Measurements from ENCODE around the gene NDST4. TPM values are rescaled to one million over a fixed set of nuclear protein-coding genes. Genes with fewer than 3 reads are reported as not detected.

Gene NDST4
- total RNA-seq, 1 experiment from 2014 or later, result not detected

GRCh38 chr4:114815760-114816159, 297.7 kb downstream of the NDST4 start:
- H4K91ac ChIP-seq (ENCODE audit: insufficient read length, low read depth, low read length), result no peak overlapping the region
- no peaks in the 10 kb centered on the region for H3K79me1 ChIP-seq (ENCODE audit: insufficient read depth, low read depth, low read length, poor library complexity, severe bottlenecking)
- Mint-ChIP-seq H3K4me3 (no peak overlapping the region), H3K27me3 (ENCODE audit: low read depth) (no peaks in the 10 kb centered on the region), H3K36me3 (ENCODE audit: insufficient read depth in 1 of 3, low read depth in 3 of 3) (no peaks in the 10 kb centered on the region), H3K27ac (no peak overlapping the region), H3K9me3 (no peaks in the 10 kb centered on the region), H3K4me1 (no peaks in the 10 kb centered on the region)
- no peak overlapping the region for H3K4me2 ChIP-seq (ENCODE audit: insufficient read depth, insufficient read length, low read length)
- DNase-seq, result no peak
- no peak overlapping the region for H3K14ac ChIP-seq (ENCODE audit: insufficient read depth, low read length)
- no peak overlapping the region for H4K5ac ChIP-seq (ENCODE audit: insufficient read length, low read depth, low read length)
- H3K9me3 ChIP-seq (ENCODE audit: control insufficient read depth, low read depth, low read length), result no peaks in the 10 kb centered on the region
- H3K4ac ChIP-seq (ENCODE audit: low read depth, low read length), result no peak overlapping the region
- H4K20me1 ChIP-seq (ENCODE audit: control insufficient read depth, insufficient read depth, insufficient read length), result no peaks in the 10 kb centered on the region
- no CpG with 5 or more reads among the region's 1 CpG for WGBS (ENCODE audit: extremely low coverage, insufficient read length, low lambda C conversion rate)
- no peaks in the 10 kb centered on the region for H3K79me2 ChIP-seq (ENCODE audit: insufficient read depth, low read length)
- H3K56ac ChIP-seq (ENCODE audit: insufficient read length, low read depth, low read length), result no peak overlapping the region
- H3K4me1 ChIP-seq (ENCODE audit: insufficient read depth, low read length), result no peaks in the 10 kb centered on the region
- H3K23ac ChIP-seq (ENCODE audit: insufficient read length, low read depth, low read length), result no peak overlapping the region
- H3K9ac ChIP-seq (ENCODE audit: extremely low read depth, insufficient read length, low read length), result no peak overlapping the region
- no peak overlapping the region for H3K27ac ChIP-seq (ENCODE audit: insufficient read length, low read depth, low read length)
- no peak overlapping the region for H2BK5ac ChIP-seq (ENCODE audit: insufficient read length, low read length)
- no peaks in the 10 kb centered on the region for H3K23me2 ChIP-seq (ENCODE audit: insufficient read length, low read depth, low read length, poor library complexity, severe bottlenecking)
- H3K27me3 ChIP-seq (ENCODE audit: insufficient read depth, low read length), result no peaks in the 10 kb centered on the region
- no peak overlapping the region for H2AFZ ChIP-seq (ENCODE audit: low read length)
- H2BK20ac ChIP-seq (ENCODE audit: low read depth, low read length, poor library complexity, severe bottlenecking), result no peak overlapping the region
- no peak overlapping the region for H2AK5ac ChIP-seq (ENCODE audit: insufficient read length, low read length)
- H2BK12ac ChIP-seq (ENCODE audit: insufficient read length, low read depth, low read length), result no peak overlapping the region
- H2BK120ac ChIP-seq (ENCODE audit: low read depth, low read length, poor library complexity, severe bottlenecking), result no peak overlapping the region
- no peak overlapping the region for H2BK15ac ChIP-seq (ENCODE audit: low read depth, low read length)
- TF ChIP-seq CTCF (conservative IDR thresholded peaks at IDR 0.05), result no peak
- no peak overlapping the region for H3K18ac ChIP-seq (ENCODE audit: insufficient read length, low read depth, low read length)
- H4K8ac ChIP-seq (replicated peaks; ENCODE audit: insufficient read length, low read depth, low read length), result no peak overlapping the region
- no peak overlapping the region for H3T11ph ChIP-seq (ENCODE audit: low read length)

All from H9 (cell line).